Activated naive CD8-positive, alpha-beta T cell treated with anti-CD3 and anti-CD28 coated beads, Interleukin-2, amount 50 U/mL, for 24 hours (primary cell): ENCODE results near the gene RIN2.
A peak's percentile ranks its signal among the peaks of the same experiment; 100 is the strongest.

Source experiments
- ATAC-seq: fragments of 150-1000 bp; cut with Tn5 transposase; one replicate; pipeline ENCODE4 v1.10.0; 2021
- DNase-seq: peaks from one replicate; pipeline ENCODE4 v3.0.0; 2021
- H3K27ac Mint-ChIP-seq: one replicate; pipeline ENCODE4 v1.8.0; 2021; ENCODE audit warnings: mild to moderate bottlenecking, mixed read lengths
- H3K27me3 Mint-ChIP-seq: one replicate; pipeline ENCODE4 v1.8.0; 2021; ENCODE audit warnings: mixed read lengths
- H3K36me3 Mint-ChIP-seq: one replicate; pipeline ENCODE4 v1.8.0; 2021; ENCODE audit warnings: low read depth, mixed read lengths
- H3K4me1 Mint-ChIP-seq: one replicate; pipeline ENCODE4 v1.8.0; 2021; ENCODE audit warnings: mixed read lengths
- H3K4me3 Mint-ChIP-seq: one replicate; pipeline ENCODE4 v1.8.0; 2021; ENCODE audit warnings: mild to moderate bottlenecking, moderate library complexity, mixed read lengths
- H3K9me3 Mint-ChIP-seq: one replicate; pipeline ENCODE4 v1.8.0; 2021; ENCODE audit warnings: mixed read lengths

The RIN2 gene

GRCh38 chr20:19725814-19726525 lies 32.1 kb upstream of the RIN2 start:
- Mint-ChIP-seq H3K9me3 (no peaks in the 10 kb centered on the region), H3K27ac (no peak overlapping the region), H3K36me3 (no peaks in the 10 kb centered on the region), H3K4me3 (no peak overlapping the region), H3K4me1 (peaks cover 2% of the 10 kb centered on the region), H3K27me3 (no peaks in the 10 kb centered on the region)
- ATAC-seq = no peak
- no peak for DNase-seq

GRCh38 chr20:19727251-19727847 lies 30.7 kb upstream of the RIN2 start:
- Mint-ChIP-seq H3K9me3 (no peaks in the 10 kb centered on the region), H3K27ac (no peak overlapping the region), H3K27me3 (peaks cover 2% of the 10 kb centered on the region), H3K36me3 (no peaks in the 10 kb centered on the region), H3K4me1 (peaks cover 2% of the 10 kb centered on the region), H3K4me3 (no peak overlapping the region)
- ATAC-seq (no peak), DNase-seq (no peak)

DNA sequence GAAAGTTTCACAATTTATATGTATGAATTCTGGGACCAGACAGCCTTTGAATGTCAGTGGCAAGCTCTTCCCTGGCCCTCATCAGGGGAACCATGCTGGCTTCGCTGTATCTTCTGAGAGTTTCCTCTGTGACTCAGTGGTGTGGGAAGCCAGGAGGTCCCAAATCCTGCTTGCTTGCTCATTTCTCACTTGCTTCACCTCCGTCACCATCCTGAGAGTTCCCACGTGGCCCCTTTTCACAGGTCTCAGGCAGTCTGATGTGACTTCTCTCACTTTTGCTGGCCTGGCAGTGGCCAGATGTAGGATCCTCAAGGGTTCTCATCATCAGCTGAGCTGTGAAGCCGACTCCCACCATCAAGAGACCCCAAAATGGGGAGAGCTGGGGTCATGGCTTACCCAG lies 28.4 kb upstream of the RIN2 start:
- H3K27me3 Mint-ChIP-seq = peaks cover 2% of the 10 kb centered on the region
- no peak overlapping the region for H3K4me3 Mint-ChIP-seq
- H3K27ac Mint-ChIP-seq = no peak overlapping the region
- no peaks in the 10 kb centered on the region for H3K36me3 Mint-ChIP-seq
- peaks cover 2% of the 10 kb centered on the region for H3K4me1 Mint-ChIP-seq
- no peak for ATAC-seq
- no peaks in the 10 kb centered on the region for H3K9me3 Mint-ChIP-seq
- DNase-seq = no peak

DNA sequence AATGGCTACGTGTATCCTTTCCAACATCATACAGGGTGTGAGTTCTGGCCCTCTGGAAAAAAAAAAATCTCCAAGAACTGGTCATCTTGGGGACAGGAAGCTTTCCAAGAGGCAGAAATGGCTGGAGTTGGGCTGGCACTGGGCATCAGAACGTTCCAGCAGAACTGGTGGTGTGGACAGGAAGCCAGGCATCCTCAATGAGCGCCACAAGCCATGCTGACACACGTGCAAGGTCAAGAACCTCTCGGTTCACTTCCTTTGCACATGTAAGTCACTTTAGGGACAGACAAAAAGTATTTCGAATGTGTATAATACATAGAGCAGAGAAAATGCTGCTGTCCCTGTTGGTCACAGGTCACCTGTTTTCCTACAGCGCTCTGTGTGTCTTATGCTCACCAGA lies 27.4 kb upstream of the RIN2 start:
- DNase-seq = no peak
- peaks cover 2% of the 10 kb centered on the region for H3K27me3 Mint-ChIP-seq
- ATAC-seq = no peak
- no peak overlapping the region for H3K4me3 Mint-ChIP-seq
- H3K9me3 Mint-ChIP-seq = no peaks in the 10 kb centered on the region
- no peaks in the 10 kb centered on the region for H3K36me3 Mint-ChIP-seq
- peaks cover 7% of the 10 kb centered on the region for H3K4me1 Mint-ChIP-seq
- no peak overlapping the region for H3K27ac Mint-ChIP-seq

- Mint-ChIP-seq H3K27me3 (peaks cover 7% of the 10 kb centered on the region), H3K4me1 (peaks cover 14% of the 10 kb centered on the region), H3K27ac (no peak overlapping the region), H3K36me3 (no peaks in the 10 kb centered on the region), H3K9me3 (no peaks in the 10 kb centered on the region), H3K4me3 (no peak overlapping the region)
- DNase-seq (no peak), ATAC-seq (no peak)
Observed at GRCh38 chr20:19734811-19735210, 23.2 kb upstream of the RIN2 start.

DNA sequence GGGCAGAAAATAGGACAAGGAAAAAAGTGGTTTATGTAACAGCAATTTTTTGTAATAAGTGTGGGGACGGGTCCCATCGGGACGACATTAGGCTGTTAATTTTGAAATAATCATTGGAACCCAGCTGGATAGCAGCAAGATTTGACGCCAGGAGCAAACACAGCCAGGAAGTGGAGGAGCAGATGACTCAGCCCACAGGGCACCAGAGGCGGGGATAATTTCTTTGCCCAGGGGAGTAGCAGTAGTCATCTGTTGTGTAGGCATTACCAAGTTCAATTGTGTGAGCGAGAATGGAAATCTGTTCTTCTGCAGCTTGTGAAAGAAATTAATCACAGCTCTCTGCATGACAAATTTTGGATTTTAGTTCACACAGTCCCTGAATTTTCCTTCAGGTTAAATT lies 22.6 kb upstream of the RIN2 start:
- H3K27me3 Mint-ChIP-seq = peaks cover 7% of the 10 kb centered on the region

GRCh38 chr20:19737025-19737424 lies 21.0 kb upstream of the RIN2 start:
- H3K27me3 Mint-ChIP-seq = peaks cover 11% of the 10 kb centered on the region
- ATAC-seq (peak; percentile 83), DNase-seq (no peak)
- no peaks in the 10 kb centered on the region for H3K36me3 Mint-ChIP-seq
- no peak overlapping the region for H3K4me3 Mint-ChIP-seq
- H3K9me3 Mint-ChIP-seq = no peaks in the 10 kb centered on the region
- no peak overlapping the region for H3K27ac Mint-ChIP-seq
- H3K4me1 Mint-ChIP-seq = peaks cover 14% of the 10 kb centered on the region

More for the DNA sequence above, 22.6 kb upstream of the RIN2 start:
- ATAC-seq (no peak), DNase-seq (peak; percentile 12)
- H3K9me3 Mint-ChIP-seq = no peaks in the 10 kb centered on the region
- H3K4me1 Mint-ChIP-seq = peaks cover 14% of the 10 kb centered on the region
- no peak overlapping the region for H3K27ac Mint-ChIP-seq
- no peak overlapping the region for H3K4me3 Mint-ChIP-seq
- H3K36me3 Mint-ChIP-seq = no peaks in the 10 kb centered on the region

GRCh38 chr20:19738951-19739350 lies 19.1 kb upstream of the RIN2 start:
- H3K4me3 Mint-ChIP-seq = no peak overlapping the region
- peaks cover 15% of the 10 kb centered on the region for H3K27me3 Mint-ChIP-seq
- no peaks in the 10 kb centered on the region for H3K36me3 Mint-ChIP-seq
- no peaks in the 10 kb centered on the region for H3K9me3 Mint-ChIP-seq
- DNase-seq (no peak), ATAC-seq (no peak)
- H3K4me1 Mint-ChIP-seq = peaks cover 14% of the 10 kb centered on the region
- no peak overlapping the region for H3K27ac Mint-ChIP-seq

DNA sequence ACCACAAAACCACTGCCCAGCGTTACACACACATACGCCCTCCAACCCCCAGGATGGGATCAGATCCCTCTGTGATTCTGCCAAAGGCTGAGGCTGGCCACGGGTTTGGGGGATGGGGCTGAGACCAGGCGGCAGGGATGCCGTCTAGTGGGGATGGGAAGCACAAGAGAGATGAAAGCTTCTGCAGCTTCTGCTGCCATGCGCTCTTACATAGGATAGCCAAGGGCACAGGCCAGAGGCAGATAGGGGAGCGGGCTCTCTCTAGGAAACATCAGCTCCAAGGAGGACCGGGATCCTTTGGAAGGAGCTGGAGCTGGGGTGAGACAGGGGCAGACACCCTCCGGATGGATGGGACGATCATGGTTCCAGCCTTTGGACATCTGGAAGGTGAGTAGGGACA lies 18.7 kb upstream of the RIN2 start:
- Mint-ChIP-seq H3K9me3 (no peaks in the 10 kb centered on the region), H3K27ac (no peak overlapping the region), H3K4me1 (peaks cover 14% of the 10 kb centered on the region), H3K4me3 (no peak overlapping the region), H3K27me3 (peaks cover 15% of the 10 kb centered on the region), H3K36me3 (no peaks in the 10 kb centered on the region)
- ATAC-seq = no peak
- DNase-seq = no peak

- H3K27me3 Mint-ChIP-seq = peaks cover 15% of the 10 kb centered on the region
- no peak overlapping the region for H3K27ac Mint-ChIP-seq
- H3K9me3 Mint-ChIP-seq = peaks cover 4% of the 10 kb centered on the region
- H3K4me1 Mint-ChIP-seq = peaks cover 11% of the 10 kb centered on the region
- ATAC-seq = no peak
- H3K4me3 Mint-ChIP-seq = no peak overlapping the region
- H3K36me3 Mint-ChIP-seq = no peaks in the 10 kb centered on the region
- no peak for DNase-seq
Observed at GRCh38 chr20:19740512-19740911, 17.5 kb upstream of the RIN2 start.

GRCh38 chr20:19741924-19742323 lies 16.1 kb upstream of the RIN2 start:
- ATAC-seq (no peak), DNase-seq (no peak)
- Mint-ChIP-seq H3K27me3 (peaks cover 15% of the 10 kb centered on the region), H3K4me3 (no peak overlapping the region), H3K36me3 (no peaks in the 10 kb centered on the region), H3K4me1 (peaks cover 4% of the 10 kb centered on the region), H3K27ac (no peak overlapping the region), H3K9me3 (peaks cover 8% of the 10 kb centered on the region)

- DNase-seq = no peak
- H3K4me3 Mint-ChIP-seq = no peak overlapping the region
- no peak overlapping the region for H3K27ac Mint-ChIP-seq
- H3K27me3 Mint-ChIP-seq = peaks cover 17% of the 10 kb centered on the region
- no peaks in the 10 kb centered on the region for H3K4me1 Mint-ChIP-seq
- no peaks in the 10 kb centered on the region for H3K36me3 Mint-ChIP-seq
- peaks cover 8% of the 10 kb centered on the region for H3K9me3 Mint-ChIP-seq
- ATAC-seq = no peak
Observed at GRCh38 chr20:19742974-19743639, 15.0 kb upstream of the RIN2 start.

- no peak for DNase-seq
- Mint-ChIP-seq H3K4me1 (no peaks in the 10 kb centered on the region), H3K27ac (no peak overlapping the region), H3K36me3 (no peaks in the 10 kb centered on the region), H3K9me3 (peaks cover 8% of the 10 kb centered on the region), H3K4me3 (no peak overlapping the region), H3K27me3 (peaks cover 17% of the 10 kb centered on the region)
- ATAC-seq = no peak
Observed at GRCh38 chr20:19743640-19743995, 14.4 kb upstream of the RIN2 start.

DNA sequence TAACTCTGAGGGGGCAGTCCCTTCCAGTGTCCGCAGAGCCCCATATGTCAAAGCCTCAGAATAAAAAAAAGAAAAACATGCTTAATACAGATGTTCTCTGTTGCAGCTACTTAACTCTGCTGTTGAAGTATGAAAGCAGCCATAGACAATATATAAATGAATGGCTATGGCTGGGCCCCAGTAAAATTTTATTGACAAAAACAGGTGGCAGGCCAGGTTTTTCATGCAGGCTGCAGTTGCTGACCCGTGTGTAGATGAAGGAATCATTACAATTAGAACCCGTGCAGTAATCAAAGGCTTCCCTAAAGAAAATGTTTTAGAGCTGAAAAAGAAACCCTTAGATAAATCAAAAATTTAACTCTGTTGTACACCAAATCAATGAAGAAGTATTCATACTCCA lies 13.0 kb upstream of the RIN2 start:
- Mint-ChIP-seq H3K27ac (no peak overlapping the region), H3K4me1 (no peaks in the 10 kb centered on the region), H3K36me3 (no peaks in the 10 kb centered on the region), H3K4me3 (no peak overlapping the region), H3K27me3 (peaks cover 13% of the 10 kb centered on the region), H3K9me3 (peaks cover 8% of the 10 kb centered on the region)
- ATAC-seq = no peak
- DNase-seq = no peak

- no peak overlapping the region for H3K27ac Mint-ChIP-seq
- H3K9me3 Mint-ChIP-seq = peaks cover 8% of the 10 kb centered on the region
- no peaks in the 10 kb centered on the region for H3K36me3 Mint-ChIP-seq
- peaks cover 13% of the 10 kb centered on the region for H3K27me3 Mint-ChIP-seq
- no peaks in the 10 kb centered on the region for H3K4me1 Mint-ChIP-seq
- ATAC-seq (no peak), DNase-seq (no peak)
- no peak overlapping the region for H3K4me3 Mint-ChIP-seq
Observed at GRCh38 chr20:19745584-19745983, 12.5 kb upstream of the RIN2 start.
